Spinal cord (tissue), 10 donors: Measurements from ENCODE around the gene MAPK8IP3. TPM values are rescaled to one million over a fixed set of nuclear protein-coding genes. Genes with fewer than 3 reads are reported as not detected.

Experiments used
- DNase-seq, 6 donors: peaks; one replicate each; pipeline versions ENCODE4 v3.0.0 to v3.0.0-alpha.2; 2013 to 2015; ENCODE audit warnings: low spot score in 6 of 6, low read depth in 4 of 6
- H3K27ac ChIP-seq: one replicate; pipeline ENCODE4 v1.5.1; 2013; ENCODE audit warnings: low read depth, low read length, control low read depth
- H3K27me3 ChIP-seq: one replicate; pipeline ENCODE4 v1.6.1; 2013; ENCODE audit warnings: low read length; ENCODE audit not compliant: control insufficient read depth, insufficient read depth
- H3K36me3 ChIP-seq: one replicate; pipeline ENCODE4 v1.6.1; 2013; ENCODE audit warnings: low read length; ENCODE audit not compliant: control insufficient read depth, insufficient read depth
- H3K4me1 ChIP-seq: one replicate; pipeline ENCODE4 v1.6.1; 2013; ENCODE audit warnings: low read length; ENCODE audit not compliant: control insufficient read depth, insufficient read depth
- H3K4me3 ChIP-seq: one replicate; pipeline ENCODE4 v1.5.1; 2013; ENCODE audit warnings: low read depth, low read length, control low read depth
- H3K9me3 ChIP-seq: one replicate; pipeline ENCODE4 v1.6.1; 2013; ENCODE audit warnings: low read length; ENCODE audit not compliant: control insufficient read depth, insufficient read depth
- WGBS: methylation state at CpG from one replicate; pipeline ENCODE4 v1.1.5; 2013; ENCODE audit warnings: missing lambda C conversion rate; ENCODE audit not compliant: insufficient coverage; 5-methylcytosine and 5-hydroxymethylcytosine counted together
- polyA plus RNA-seq, 2 donors: library from polyadenylated mRNA; unstranded; fragments of 120-200 nt; gene quantifications; one replicate each; pipeline ENCODE4 v1.2.1, GENCODE V29; 2013; ENCODE audit not compliant: insufficient read length in 2 of 2
- total RNA-seq, 2 donors: library from RNA; depleted of rRNA in 1 of 2; stranded (reverse); fragments of 120-200 nt in 1 of 2; fragments of >200 nt in 1 of 2; gene quantifications; one replicate each; pipeline versions ENCODE4 v1.2.3 to v1.2.4, GENCODE V29; 2013 to 2014
- donor health status: healthy.

MAPK8IP3 gene
- total and polyA plus RNA-seq, 4 donors = 53.3 to 137 (median 92.7) TPM

- peaks cover 94% of the 10 kb centered on the region for H3K36me3 ChIP-seq
- 86% methylated on average over 19 of the region's 19 CpGs for WGBS
- no peak overlapping the region for H3K4me3 ChIP-seq
- no peak overlapping the region for H3K27ac ChIP-seq
- no peaks in the 10 kb centered on the region for H3K9me3 ChIP-seq
- H3K27me3 ChIP-seq = no peaks in the 10 kb centered on the region
- H3K4me1 ChIP-seq = peaks cover 13% of the 10 kb centered on the region
- no peak for DNase-seq
Measured at GRCh38 chr16:1788708-1789100, 82.7 kb downstream of the MAPK8IP3 start.

GRCh38 chr16:1789643-1790045, 83.6 kb downstream of the MAPK8IP3 start:
- peaks cover 99% of the 10 kb centered on the region for H3K36me3 ChIP-seq
- no peaks in the 10 kb centered on the region for H3K27me3 ChIP-seq
- peaks cover 5% of the 10 kb centered on the region for H3K4me1 ChIP-seq
- H3K4me3 ChIP-seq = no peak overlapping the region
- H3K9me3 ChIP-seq = no peaks in the 10 kb centered on the region
- WGBS = 100% methylated on average over 5 of the region's 25 CpGs
- no peak overlapping the region for H3K27ac ChIP-seq
- DNase-seq = no peak

- WGBS = 92% methylated on average over 15 of the region's 15 CpGs
- no peak for DNase-seq
- Histone ChIP-seq H3K27ac (no peak overlapping the region), H3K4me1 (peaks cover under 1% of the 10 kb centered on the region), H3K36me3 (peaks cover 98% of the 10 kb centered on the region), H3K27me3 (no peaks in the 10 kb centered on the region), H3K9me3 (no peaks in the 10 kb centered on the region), H3K4me3 (no peak overlapping the region)
Measured at GRCh38 chr16:1790261-1790610, 84.2 kb downstream of the MAPK8IP3 start.

GRCh38 chr16:1790611-1791255, 84.7 kb downstream of the MAPK8IP3 start:
- DNase-seq = no peak
- no peak overlapping the region for H3K4me3 ChIP-seq
- H3K36me3 ChIP-seq = peaks cover 95% of the 10 kb centered on the region

GRCh38 chr16:1791256-1791942, 85.4 kb downstream of the MAPK8IP3 start:
- Histone ChIP-seq H3K4me1 (no peaks in the 10 kb centered on the region), H3K36me3 (peaks cover 89% of the 10 kb centered on the region), H3K27me3 (no peaks in the 10 kb centered on the region), H3K27ac (no peak overlapping the region), H3K4me3 (no peak overlapping the region), H3K9me3 (no peaks in the 10 kb centered on the region)
- no peak for DNase-seq
- WGBS = 96% methylated on average over 53 of the region's 53 CpGs

More at GRCh38 chr16:1790611-1791255, 84.7 kb downstream of the MAPK8IP3 start:
- H3K4me1 ChIP-seq = no peaks in the 10 kb centered on the region
- no peaks in the 10 kb centered on the region for H3K27me3 ChIP-seq
- H3K27ac ChIP-seq = no peak overlapping the region
- WGBS = 95% methylated on average over 44 of the region's 44 CpGs
- no peaks in the 10 kb centered on the region for H3K9me3 ChIP-seq

- Histone ChIP-seq H3K36me3 (peaks cover 81% of the 10 kb centered on the region), H3K4me1 (no peaks in the 10 kb centered on the region), H3K27me3 (no peaks in the 10 kb centered on the region), H3K9me3 (no peaks in the 10 kb centered on the region), H3K4me3 (no peak overlapping the region), H3K27ac (no peak overlapping the region)
- DNase-seq = no peak
- 88% methylated on average over 59 of the region's 59 CpGs for WGBS
Measured at GRCh38 chr16:1791943-1792812, 86.2 kb downstream of the MAPK8IP3 start.

GRCh38 chr16:1792836-1793577, 87.0 kb downstream of the MAPK8IP3 start:
- Histone ChIP-seq H3K27ac (no peak overlapping the region), H3K4me3 (no peak overlapping the region), H3K27me3 (no peaks in the 10 kb centered on the region), H3K9me3 (peaks cover 3% of the 10 kb centered on the region), H3K4me1 (no peaks in the 10 kb centered on the region), H3K36me3 (peaks cover 72% of the 10 kb centered on the region)
- no peak for DNase-seq
- WGBS = 89% methylated on average over 32 of the region's 33 CpGs

GRCh38 chr16:1793578-1794220, 87.7 kb downstream of the MAPK8IP3 start, which contains the start of gene IGFALS:
TSS of gene IGFALS (minus strand) at chr16:1793705. CDS start at chr16:1793652, 53 bp downstream.
- H3K27ac ChIP-seq = no peak within 1 kb of the TSS
- H3K9me3 ChIP-seq = peaks cover 5% of the 10 kb centered on the region
- no peaks in the 10 kb centered on the region for H3K27me3 ChIP-seq
- 70% methylated on average over 28 of the region's 28 CpGs for WGBS
- DNase-seq = no peak
- no peak within 1 kb of the TSS for H3K4me3 ChIP-seq
- H3K36me3 ChIP-seq = peaks cover 66% of the 10 kb centered on the region
- no peaks in the 10 kb centered on the region for H3K4me1 ChIP-seq
